ENCODE data around the gene PBX1. TPM values are rescaled to one million over a fixed set of nuclear protein-coding genes. Genes with fewer than 3 reads are reported as not detected.

The PBX1 gene
- total and polyA plus RNA-seq, 2 experiments from 2014 or later = 14.8 to 61.6 TPM

DNA sequence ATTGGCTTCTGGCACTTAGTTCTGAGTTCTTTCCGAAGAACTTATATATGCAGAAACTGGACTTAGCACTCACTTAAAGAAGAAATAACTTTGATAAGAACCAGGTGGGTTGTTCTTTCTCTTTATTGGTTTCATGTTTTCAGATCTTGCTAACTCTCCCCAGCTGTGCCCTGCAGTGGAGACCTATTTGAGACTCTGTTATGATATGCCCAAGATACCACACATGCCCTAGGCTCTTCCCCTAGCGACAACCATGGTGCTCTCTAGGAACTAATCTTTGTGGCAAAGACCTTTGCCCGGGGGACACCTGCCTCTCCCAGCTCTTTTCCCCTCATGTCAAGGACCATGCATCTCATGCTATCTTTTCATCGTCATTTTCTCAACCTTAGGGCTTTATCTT is 128.8 kb downstream of the PBX1 start:
- Histone ChIP-seq H3K4me2 (no peak overlapping the region), H3K9me2 (replicated peaks; ENCODE audit: insufficient read depth) (no peaks in the 10 kb centered on the region), H3K36me3 (replicated peaks; ENCODE audit: insufficient read depth, low read depth) (no peaks in the 10 kb centered on the region), H3K27ac (no peak overlapping the region), H3K4me1 (ENCODE audit: insufficient read depth) (peaks cover 29% of the 10 kb centered on the region), H3K79me2 (peaks cover 46% of the 10 kb centered on the region), H3K4me3 (no peak overlapping the region), H4K20me1 (ENCODE audit: insufficient read depth, poor library complexity, severe bottlenecking) (peaks cover 9% of the 10 kb centered on the region), H2AFZ (no peak overlapping the region), H3K9me3 (ENCODE audit: low read depth) (no peaks in the 10 kb centered on the region), H3K27me3 (no peaks in the 10 kb centered on the region)
- no peak for TF ChIP-seq EZH2 (IDR thresholded peaks at IDR 0.05; ENCODE audit: borderline replicate concordance)
- DNase-seq (ENCODE audit: low spot score) = no peak
- WGBS (ENCODE audit: low lambda C conversion rate, missing lambda C conversion rate) = 75% methylated on average over 4 of the region's 4 CpGs

DNA sequence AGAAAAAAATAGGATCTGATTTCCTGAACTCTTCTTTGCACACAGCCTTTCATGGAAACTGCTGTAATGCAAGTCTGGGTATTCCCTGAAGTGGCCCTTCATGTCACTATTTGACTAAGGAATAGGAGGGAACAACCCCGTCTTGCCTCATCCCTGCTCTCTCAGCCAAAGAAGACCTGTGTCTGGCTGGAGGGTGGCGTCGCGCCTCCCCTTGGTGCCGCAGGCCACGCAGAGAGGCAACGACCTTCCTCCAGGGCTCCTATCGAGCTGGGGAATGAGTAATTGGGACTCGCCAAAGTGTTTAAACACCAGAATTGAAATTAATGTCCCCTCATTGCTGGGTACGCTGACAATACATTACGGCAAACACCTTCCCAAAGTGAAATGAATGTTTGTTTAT is 129.8 kb downstream of the PBX1 start:
- peaks cover 9% of the 10 kb centered on the region for H4K20me1 ChIP-seq (ENCODE audit: insufficient read depth, poor library complexity, severe bottlenecking)
- H3K9me3 ChIP-seq (ENCODE audit: low read depth) = no peaks in the 10 kb centered on the region
- H3K27ac ChIP-seq = no peak overlapping the region
- no peaks in the 10 kb centered on the region for H3K9me2 ChIP-seq (replicated peaks; ENCODE audit: insufficient read depth)
- TF ChIP-seq EZH2 (IDR thresholded peaks at IDR 0.05; ENCODE audit: borderline replicate concordance) (no peak), EZH2phosphoT487 (IDR thresholded peaks at IDR 0.05; ENCODE audit: low read depth, severe bottlenecking, unreplicated experiment) (no peak), CTCF (IDR thresholded peaks at IDR 0.05; ENCODE audit: poor library complexity) (no peak)
- WGBS (ENCODE audit: low lambda C conversion rate, missing lambda C conversion rate) = 85% methylated on average over 11 of the region's 11 CpGs
- peaks cover 51% of the 10 kb centered on the region for H3K79me2 ChIP-seq
- H3K4me1 ChIP-seq (ENCODE audit: insufficient read depth) = peaks cover 23% of the 10 kb centered on the region
- no peak overlapping the region for H3K4me2 ChIP-seq
- H2AFZ ChIP-seq = no peak overlapping the region
- no peak overlapping the region for H3K4me3 ChIP-seq
- H3K27me3 ChIP-seq = no peaks in the 10 kb centered on the region
- H3K36me3 ChIP-seq (replicated peaks; ENCODE audit: insufficient read depth, low read depth) = no peaks in the 10 kb centered on the region
- no peak for DNase-seq (ENCODE audit: low spot score)

GRCh38 chr1:164689672-164690511 is 130.9 kb downstream of the PBX1 start:
- WGBS (ENCODE audit: low lambda C conversion rate, missing lambda C conversion rate) = 69% methylated on average over 13 of the region's 13 CpGs
- TF ChIP-seq EZH2phosphoT487 (IDR thresholded peaks at IDR 0.05; ENCODE audit: low read depth, severe bottlenecking, unreplicated experiment) (no peak), EZH2 (IDR thresholded peaks at IDR 0.05; ENCODE audit: borderline replicate concordance) (no peak), CTCF (IDR thresholded peaks at IDR 0.05; ENCODE audit: poor library complexity) (no peak)
- Histone ChIP-seq H3K27me3 (no peaks in the 10 kb centered on the region), H3K9me3 (ENCODE audit: low read depth) (no peaks in the 10 kb centered on the region), H3K4me2 (no peak overlapping the region), H3K27ac (no peak overlapping the region), H3K36me3 (replicated peaks; ENCODE audit: insufficient read depth, low read depth) (peaks cover 2% of the 10 kb centered on the region), H4K20me1 (ENCODE audit: insufficient read depth, poor library complexity, severe bottlenecking) (no peaks in the 10 kb centered on the region), H2AFZ (no peak overlapping the region), H3K4me1 (ENCODE audit: insufficient read depth) (peaks cover 12% of the 10 kb centered on the region), H3K79me2 (peaks cover 57% of the 10 kb centered on the region), H3K4me3 (no peak overlapping the region), H3K9me2 (replicated peaks; ENCODE audit: insufficient read depth) (no peaks in the 10 kb centered on the region)
- DNase-seq (ENCODE audit: low spot score) = no peak

- no peak overlapping the region for H3K4me3 ChIP-seq
- TF ChIP-seq EZH2phosphoT487 (IDR thresholded peaks at IDR 0.05; ENCODE audit: low read depth, severe bottlenecking, unreplicated experiment) = no peak
- TF ChIP-seq CTCF (IDR thresholded peaks at IDR 0.05; ENCODE audit: poor library complexity) = no peak
- TF ChIP-seq EZH2 (IDR thresholded peaks at IDR 0.05; ENCODE audit: borderline replicate concordance) = no peak
- peaks cover 69% of the 10 kb centered on the region for H3K79me2 ChIP-seq
- DNase-seq (ENCODE audit: low spot score) = no peak
- 94% methylated on average over 2 of the region's 2 CpGs for WGBS (ENCODE audit: low lambda C conversion rate, missing lambda C conversion rate)
- no peaks in the 10 kb centered on the region for H3K4me1 ChIP-seq (ENCODE audit: insufficient read depth)
- no peaks in the 10 kb centered on the region for H3K27me3 ChIP-seq
- H2AFZ ChIP-seq = no peak overlapping the region
- H4K20me1 ChIP-seq (ENCODE audit: insufficient read depth, poor library complexity, severe bottlenecking) = peaks cover 3% of the 10 kb centered on the region
- H3K36me3 ChIP-seq (replicated peaks; ENCODE audit: insufficient read depth, low read depth) = peaks cover 3% of the 10 kb centered on the region
- no peak overlapping the region for H3K4me2 ChIP-seq
- H3K9me3 ChIP-seq (ENCODE audit: low read depth) = no peaks in the 10 kb centered on the region
- H3K27ac ChIP-seq = no peak overlapping the region
- H3K9me2 ChIP-seq (replicated peaks; ENCODE audit: insufficient read depth) = no peaks in the 10 kb centered on the region
Measured at GRCh38 chr1:164692420-164692819, 133.4 kb downstream of the PBX1 start.
